Keratinocyte (primary cell): ENCODE measurements around the gene DYNLT2. TPM values are rescaled to one million over a fixed set of nuclear protein-coding genes. Genes with fewer than 3 reads are reported as not detected.

ENCODE experiments used
- DNase-seq: peaks from one replicate; pipeline ENCODE4 v3.0.0-alpha.2; 2011; ENCODE audit warnings: low read depth, missing footprints, low spot score
- FAIRE-seq: peaks from 2 replicates; lab custom pipeline; 2011; peaks lifted over from hg19 to GRCh38; lab: Jason Lieb, UNC
- H2AFZ ChIP-seq: 2 replicates; pipeline ENCODE4 v1.6.0; 2012; ENCODE audit warnings: low read length, control low read depth, inconsistent platforms; ENCODE audit not compliant: control insufficient read depth
- H3K27ac ChIP-seq: 2 replicates; pipeline ENCODE4 v1.5.1; 2011; ENCODE audit warnings: low read length; ENCODE audit not compliant: control insufficient read depth, insufficient read depth
- H3K27me3 ChIP-seq: 3 replicates; pipeline ENCODE4 v1.6.0; 2011; ENCODE audit warnings: low read length; ENCODE audit not compliant: control insufficient read depth, insufficient read depth; ENCODE audit errors: extremely low read depth
- H3K36me3 ChIP-seq, 2 experiments: 2 replicates in 1 of 2; 3 replicates in 1 of 2; pipeline ENCODE4 v1.5.1; 2011; ENCODE audit warnings: low read length in 2 of 2, mild to moderate bottlenecking in 1 of 2; ENCODE audit not compliant: control insufficient read depth in 2 of 2, insufficient read depth in 2 of 2; ENCODE audit errors: extremely low read depth in 1 of 2
- H3K4me1 ChIP-seq: 3 replicates; pipeline ENCODE4 v1.5.1; 2011; ENCODE audit warnings: low read length; ENCODE audit not compliant: control insufficient read depth, insufficient read depth; ENCODE audit errors: extremely low read depth
- H3K4me2 ChIP-seq: 3 replicates; pipeline ENCODE4 v1.6.0; 2011; ENCODE audit warnings: low read depth, low read length; ENCODE audit not compliant: control insufficient read depth, insufficient read depth; ENCODE audit errors: extremely low read depth
- H3K4me3 ChIP-seq, 3 experiments: fragments of 200-600 bp in 1 of 3; sonication (generic) in 1 of 3; 2 replicates in 2 of 3; 3 replicates in 1 of 3; pipeline ENCODE4 v1.5.1; 2011 to 2016; ENCODE audit warnings: low read length in 3 of 3, mild to moderate bottlenecking in 3 of 3, control low read depth in 2 of 3, inconsistent platforms in 1 of 3, low read depth in 1 of 3, mixed read lengths in 1 of 3, mixed run types in 1 of 3, moderate library complexity in 1 of 3; ENCODE audit not compliant: control insufficient read depth in 2 of 3, insufficient read depth in 2 of 3; ENCODE audit errors: extremely low read depth in 1 of 3
- H3K79me2 ChIP-seq: 2 replicates; pipeline ENCODE4 v1.6.0; 2012; ENCODE audit warnings: low read length; ENCODE audit not compliant: control insufficient read depth, insufficient read depth
- H3K9ac ChIP-seq: 3 replicates; pipeline ENCODE4 v1.6.0; 2011; ENCODE audit warnings: low read length; ENCODE audit not compliant: control insufficient read depth, insufficient read depth; ENCODE audit errors: extremely low read depth
- H3K9me1 ChIP-seq: 3 replicates; pipeline ENCODE4 v1.6.0; 2011; ENCODE audit warnings: low read length; ENCODE audit not compliant: control insufficient read depth, insufficient read depth; ENCODE audit errors: extremely low read depth
- H3K9me3 ChIP-seq: 2 replicates; pipeline ENCODE4 v1.5.1; 2012; ENCODE audit warnings: low read depth, low read length; ENCODE audit not compliant: control insufficient read depth
- H4K20me1 ChIP-seq: 3 replicates; pipeline ENCODE4 v1.6.0; 2011; ENCODE audit warnings: low read length; ENCODE audit not compliant: control insufficient read depth, insufficient read depth; ENCODE audit errors: extremely low read depth
- EZH2 ChIP-seq: IDR thresholded peaks from one replicate; pipeline ENCODE4 v1.6.1; 2012; ENCODE audit warnings: inconsistent platforms, mild to moderate bottlenecking, low read length, moderate library complexity
- dilution Hi-C: fragments of 300-500 bp; cut with MboI; formaldehyde crosslinking; loops from one replicate; pipeline ENCODE4 v1.7.0; 2020; ENCODE audit warnings: low sequenced_read_pairs; ENCODE audit not compliant: extremely low pct_ligation_motif_present
- polyA plus RNA-seq, 5 experiments: library from polyadenylated mRNA; depleted of rRNA in 3 of 5; stranded (reverse) in 3 of 5; stranded (forward) in 1 of 5; unstranded in 1 of 5; fragments of >200 nt; gene quantifications; 1 replicate in 1 of 5; 2 replicates in 3 of 5; 3 replicates in 1 of 5; pipeline versions ENCODE4 v1.2.1 to v1.2.3, GENCODE V29; 2011 to 2012; ENCODE audit warnings: missing spikeins in 2 of 5, low read depth in 1 of 5, low replicate concordance in 1 of 5
- TF ChIP-seq, protein P1 (sequence below), 3 experiments: IDR thresholded peaks in 1 of 3; conservative IDR thresholded peaks in 1 of 3; optimal IDR thresholded peaks in 1 of 3; 2 replicates in 2 of 3; 3 replicates in 1 of 3; pipeline versions ENCODE3 to v1.5.1; 2011; ENCODE audit warnings: low read length in 3 of 3, mild to moderate bottlenecking in 3 of 3, moderate library complexity in 2 of 3, control low read depth in 1 of 3, inconsistent platforms in 1 of 3; ENCODE audit not compliant: insufficient read depth in 2 of 3; ENCODE audit errors: extremely low read depth in 1 of 3

The DYNLT2 gene
- polyA plus RNA-seq, 1 donor (not counting 4 experiments of a cell fraction or from before 2014, with no cell fraction given): 0.58 TPM

DNA sequence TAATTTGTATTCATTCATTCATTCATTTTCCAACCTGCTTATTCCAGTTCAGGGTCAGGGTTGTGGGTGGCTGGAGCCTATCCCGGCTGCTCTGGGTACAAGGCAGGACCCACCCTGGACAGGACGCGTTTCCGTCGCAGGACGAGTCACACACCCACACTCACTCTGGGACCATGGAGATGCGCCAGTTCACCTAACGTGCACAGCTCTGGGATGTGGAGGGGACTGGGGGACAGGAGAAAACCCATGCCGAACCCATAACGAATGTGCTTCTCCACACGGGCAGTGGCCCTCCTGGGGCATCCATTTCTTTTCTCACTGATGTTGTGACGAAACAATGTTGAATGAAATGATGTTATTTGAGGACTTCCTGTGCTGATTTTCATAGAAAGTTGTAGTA is 26.5 kb upstream of the DYNLT2 start:
- H3K9ac ChIP-seq: no peak overlapping the region
- H4K20me1 ChIP-seq: no peaks in the 10 kb centered on the region
- no peaks in the 10 kb centered on the region for H3K9me3 ChIP-seq
- FAIRE-seq: no peak
- no peaks in the 10 kb centered on the region for H3K79me2 ChIP-seq
- no peak overlapping the region for H3K4me2 ChIP-seq
- no peak overlapping the region for H3K4me3 ChIP-seq
- no peak overlapping the region for H3K27ac ChIP-seq
- H3K27me3 ChIP-seq: no peaks in the 10 kb centered on the region
- peaks cover 4 to 18% of the 10 kb centered on the region in 2 experiments for H3K36me3 ChIP-seq
- no peaks in the 10 kb centered on the region for H3K9me1 ChIP-seq
- H3K4me1 ChIP-seq: no peaks in the 10 kb centered on the region
- dilution Hi-C loops: no loop called here
- TF ChIP-seq, protein P1, sequence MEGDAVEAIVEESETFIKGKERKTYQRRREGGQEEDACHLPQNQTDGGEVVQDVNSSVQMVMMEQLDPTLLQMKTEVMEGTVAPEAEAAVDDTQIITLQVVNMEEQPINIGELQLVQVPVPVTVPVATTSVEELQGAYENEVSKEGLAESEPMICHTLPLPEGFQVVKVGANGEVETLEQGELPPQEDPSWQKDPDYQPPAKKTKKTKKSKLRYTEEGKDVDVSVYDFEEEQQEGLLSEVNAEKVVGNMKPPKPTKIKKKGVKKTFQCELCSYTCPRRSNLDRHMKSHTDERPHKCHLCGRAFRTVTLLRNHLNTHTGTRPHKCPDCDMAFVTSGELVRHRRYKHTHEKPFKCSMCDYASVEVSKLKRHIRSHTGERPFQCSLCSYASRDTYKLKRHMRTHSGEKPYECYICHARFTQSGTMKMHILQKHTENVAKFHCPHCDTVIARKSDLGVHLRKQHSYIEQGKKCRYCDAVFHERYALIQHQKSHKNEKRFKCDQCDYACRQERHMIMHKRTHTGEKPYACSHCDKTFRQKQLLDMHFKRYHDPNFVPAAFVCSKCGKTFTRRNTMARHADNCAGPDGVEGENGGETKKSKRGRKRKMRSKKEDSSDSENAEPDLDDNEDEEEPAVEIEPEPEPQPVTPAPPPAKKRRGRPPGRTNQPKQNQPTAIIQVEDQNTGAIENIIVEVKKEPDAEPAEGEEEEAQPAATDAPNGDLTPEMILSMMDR (optimal IDR thresholded peaks at IDR 0.05 in 1 of 3, IDR thresholded peaks at IDR 0.05 in 1 of 3, conservative IDR thresholded peaks at IDR 0.05 in 1 of 3; ENCODE audit: extremely low read depth in 1 of 3, insufficient read depth in 2 of 3, low read length in 3 of 3): no peak
- TF ChIP-seq EZH2: no peak
- no peak for DNase-seq
- H2AFZ ChIP-seq: no peak overlapping the region

DNA sequence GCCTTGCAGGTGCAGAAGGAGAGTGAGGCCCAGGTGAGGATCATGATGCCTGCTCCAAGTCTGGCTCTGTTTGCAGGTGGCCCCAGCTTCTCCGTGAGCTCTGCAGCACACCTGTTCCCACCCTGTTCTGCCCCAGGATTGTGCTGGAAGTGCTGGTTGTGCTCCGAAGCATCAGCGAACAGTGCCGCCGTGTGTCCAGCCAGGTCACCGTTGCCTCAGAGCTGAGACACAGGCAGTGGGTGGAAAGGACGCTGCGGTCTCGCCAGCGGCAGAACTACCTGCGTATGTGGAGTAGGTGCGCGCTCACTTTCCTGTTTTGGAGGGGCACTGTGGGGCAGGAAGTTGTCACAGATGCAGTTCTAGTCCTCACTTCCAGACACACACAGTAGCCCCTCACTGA is 25.0 kb upstream of the DYNLT2 start:
- dilution Hi-C loops: no loop called here
- FAIRE-seq: no peak
- no peak overlapping the region for H3K27ac ChIP-seq

More for the DNA sequence above, 25.0 kb upstream of the DYNLT2 start:
- Histone ChIP-seq H3K4me1 (no peaks in the 10 kb centered on the region), H4K20me1 (no peaks in the 10 kb centered on the region), H3K27me3 (no peaks in the 10 kb centered on the region), H3K4me3 (no peak overlapping the region), H3K9me3 (no peaks in the 10 kb centered on the region), H2AFZ (no peak overlapping the region), H3K9me1 (no peaks in the 10 kb centered on the region), H3K4me2 (no peak overlapping the region), H3K36me3 (peaks cover 4 to 19% of the 10 kb centered on the region in 2 experiments), H3K9ac (no peak overlapping the region), H3K79me2 (no peaks in the 10 kb centered on the region)
- no peak for DNase-seq
- no peak for TF ChIP-seq EZH2
- TF ChIP-seq, protein P1 (optimal IDR thresholded peaks at IDR 0.05 in 1 of 3, IDR thresholded peaks at IDR 0.05 in 1 of 3, conservative IDR thresholded peaks at IDR 0.05 in 1 of 3; ENCODE audit: extremely low read depth in 1 of 3, insufficient read depth in 2 of 3, low read length in 3 of 3): no peak
